Heart left ventricle (tissue), 13 donors: ENCODE data around the gene GAPVD1.

Source experiments
- CTCF ChIP-seq, 12 donors: fragments of 200-600 bp; sonication (generic) in 4 of 12; IDR thresholded peaks; one replicate each; pipeline versions ENCODE4 v1.5.0 to v1.8.0; 2018 to 2022; ENCODE audit warnings: antibody characterized with exemption in 12 of 12, mild to moderate bottlenecking in 5 of 12
- POLR2A ChIP-seq, 2 donors: fragments of 450-650 bp; IDR thresholded peaks; one replicate each; pipeline ENCODE4 v1.6.1; 2017; ENCODE audit warnings: antibody characterized with exemption in 2 of 2, mild to moderate bottlenecking in 2 of 2, moderate library complexity in 2 of 2
- donor health status: ischemic (EF 13 %, LVEDD 7.1; RV severe dilation, severe dysfunction).
- donor health status: DM: no; HTN: yes; CAD: no.
- donor health status: DM: no; HTN: no; CAD: no.
- donor health status: ischemic (EF 25% LVEDD 6.9; RV normal size, moderate dysfunction).
- donor health status: ischemic (EF 25% LVEDD 5.7; RV mildly dilated, moderate dysfunction).
- donor health status: ischemic (EF 35%, LVEDD 5.7; RV mildly dilated, moderate dysfunction).
- donor health status: nonischemic (EF 11% LVEDD 7.7; RV severe dilation, severe dysfunction).
- donor health status: DM: yes; HTN: yes; CAD: no.
- donor health status: PGD.
- donor health status: ischemic (EF 29% LVEDD 5.4; RV normal size, mild dysfunction).
- donor health status: nonischemic (EF 23%, LVEDD 6.1; RV moderate dilation, normal function).

GRCh38 chr9:125399666-125400065, 138.0 kb downstream of the GAPVD1 start:
- TF ChIP-seq CTCF (IDR thresholded peaks at IDR 0.05) (no peak), POLR2A (IDR thresholded peaks at IDR 0.05) (no peak)
